ENCODE data around the gene FAM229A.

FAM229A gene

DNA sequence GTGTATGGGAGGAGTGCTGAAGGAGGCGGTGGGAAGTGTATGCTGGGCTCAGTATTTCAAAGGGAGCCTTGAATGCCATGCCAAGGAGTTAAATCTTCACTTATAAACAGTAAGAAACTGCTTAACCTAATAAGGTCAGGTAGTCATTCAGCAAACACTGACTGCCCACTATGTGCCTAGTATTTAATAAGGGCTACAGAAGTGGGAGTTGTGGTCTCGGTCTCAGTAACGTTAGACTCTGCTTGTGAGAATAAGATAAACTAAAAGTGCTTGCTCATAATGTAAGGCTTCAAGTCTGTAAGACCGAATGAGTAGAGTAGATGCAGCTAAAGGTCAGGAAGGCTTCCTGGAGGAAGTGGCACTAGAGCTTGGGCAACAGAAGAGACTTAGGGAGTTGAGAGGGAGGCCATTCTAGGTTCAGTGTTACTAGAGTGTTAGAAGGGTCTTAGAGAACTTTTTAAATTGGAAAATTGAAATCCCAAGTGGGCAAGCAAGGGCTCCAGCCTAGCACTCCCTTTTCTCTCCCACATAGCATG is 32.3 kb downstream of the FAM229A start:
- no peak for DNase-seq (ENCODE audit: low read depth)

GRCh38 chr1:32327204-32327603 is 35.1 kb downstream of the FAM229A start:
- no peak for DNase-seq (ENCODE audit: low read depth)

- DNase-seq (ENCODE audit: low read depth), result no peak
Measured at GRCh38 chr1:32321712-32322291, 40.5 kb downstream of the FAM229A start.

- DNase-seq (ENCODE audit: low read depth), result no peak
Measured at GRCh38 chr1:32318127-32318869, 44.0 kb downstream of the FAM229A start.

DNA sequence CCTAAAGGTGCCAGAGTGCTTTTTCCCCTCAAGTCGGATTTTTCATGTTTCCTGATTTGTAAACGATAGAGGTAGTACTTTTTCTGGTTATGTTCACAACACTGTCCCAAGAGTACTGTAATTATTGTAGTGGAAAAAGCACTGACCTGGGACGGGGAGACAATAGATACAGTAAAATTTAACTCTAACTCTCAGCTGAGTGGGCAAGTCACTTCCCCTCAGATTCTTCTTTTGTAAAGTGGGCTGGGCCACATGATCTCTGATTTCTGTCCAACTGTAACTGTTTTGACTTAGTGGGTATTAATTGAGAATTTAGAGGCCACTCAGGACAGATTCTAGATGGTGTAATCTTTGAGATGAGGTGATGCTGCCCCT is 45.4 kb downstream of the FAM229A start:
- DNase-seq (ENCODE audit: low read depth), result no peak

GRCh38 chr1:32311709-32312393 is 50.4 kb downstream of the FAM229A start:
- DNase-seq (ENCODE audit: low read depth), result no peak
